Breast epithelium (tissue), 3 donors: Measurements from ENCODE around the gene PPT2.

Experiments
- POLR2A ChIP-seq: fragments of 450-650 bp; IDR thresholded peaks from one replicate; pipeline ENCODE4 v1.6.1; 2016; ENCODE audit warnings: antibody characterized with exemption, mild to moderate bottlenecking, moderate library complexity
- TF ChIP-seq, protein P1 (sequence below), 3 donors: fragments of 450-650 bp; IDR thresholded peaks; one replicate each; pipeline ENCODE4 v1.5.1; 2016 to 2017; ENCODE audit warnings: antibody characterized with exemption in 3 of 3, mild to moderate bottlenecking in 3 of 3, moderate library complexity in 3 of 3

- TF ChIP-seq, protein P1, sequence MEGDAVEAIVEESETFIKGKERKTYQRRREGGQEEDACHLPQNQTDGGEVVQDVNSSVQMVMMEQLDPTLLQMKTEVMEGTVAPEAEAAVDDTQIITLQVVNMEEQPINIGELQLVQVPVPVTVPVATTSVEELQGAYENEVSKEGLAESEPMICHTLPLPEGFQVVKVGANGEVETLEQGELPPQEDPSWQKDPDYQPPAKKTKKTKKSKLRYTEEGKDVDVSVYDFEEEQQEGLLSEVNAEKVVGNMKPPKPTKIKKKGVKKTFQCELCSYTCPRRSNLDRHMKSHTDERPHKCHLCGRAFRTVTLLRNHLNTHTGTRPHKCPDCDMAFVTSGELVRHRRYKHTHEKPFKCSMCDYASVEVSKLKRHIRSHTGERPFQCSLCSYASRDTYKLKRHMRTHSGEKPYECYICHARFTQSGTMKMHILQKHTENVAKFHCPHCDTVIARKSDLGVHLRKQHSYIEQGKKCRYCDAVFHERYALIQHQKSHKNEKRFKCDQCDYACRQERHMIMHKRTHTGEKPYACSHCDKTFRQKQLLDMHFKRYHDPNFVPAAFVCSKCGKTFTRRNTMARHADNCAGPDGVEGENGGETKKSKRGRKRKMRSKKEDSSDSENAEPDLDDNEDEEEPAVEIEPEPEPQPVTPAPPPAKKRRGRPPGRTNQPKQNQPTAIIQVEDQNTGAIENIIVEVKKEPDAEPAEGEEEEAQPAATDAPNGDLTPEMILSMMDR (IDR thresholded peaks at IDR 0.05): no peak
- TF ChIP-seq POLR2A: no peak
Measured at GRCh38 chr6:32168807-32169591, 15.1 kb downstream of the PPT2 start.
